GM12878 (cell line): ENCODE results near the gene BPTF. TPM values are rescaled to one million over a fixed set of nuclear protein-coding genes. Genes with fewer than 3 reads are reported as not detected.

ENCODE experiments used
- ATAC-seq: fragments of 200-7000 bp; cut with Tn5 transposase; 3 replicates; pipeline ENCODE4 v1.9.1; 2020; ENCODE audit warnings: mild to moderate bottlenecking, moderate library complexity
- BruUV-seq: library from RNA; stranded (reverse); fragments of 400-500 nt; replicated peaks from 2 replicates; lab custom pipeline; 2021; lab: Mats Ljungman, UMichigan
- CTCF ChIA-PET: fragments of 300-600 bp; sonication (Branson Sonifier 250); formaldehyde crosslinking; extraction: SDS; loops from one replicate; lab custom pipeline; 2021; ENCODE audit warnings: inconsistent platforms; lab: Yijun Ruan, JAX
- POLR2A ChIA-PET: fragments of 350-600 bp; formaldehyde crosslinking; extraction: SDS; loops from one replicate; lab custom pipeline; 2021; ENCODE audit warnings: inconsistent platforms; lab: Charles Lee
- RAD21 ChIA-PET: fragments of 300-600 bp; sonication (Branson Sonifier 250); formaldehyde crosslinking; loops from one replicate; lab custom pipeline; 2023; ENCODE audit warnings: antibody characterized with exemption; ENCODE audit not compliant: unreplicated experiment; lab: Charles Lee
- SMC1A ChIA-PET: fragments of 300-600 bp; sonication (Branson Sonifier 250); formaldehyde crosslinking; loops from one replicate; lab custom pipeline; 2023; ENCODE audit not compliant: unreplicated experiment, uncharacterized antibody; lab: Charles Lee
- DNase-seq: peaks from one replicate; pipeline ENCODE4 v3.0.0-alpha.2; 2011; ENCODE audit warnings: low read depth, low spot score
- FAIRE-seq: peaks from 3 replicates; lab custom pipeline; 2011; peaks lifted over from hg19 to GRCh38; lab: Jason Lieb, UNC
- H2AFZ ChIP-seq: 2 replicates; pipeline ENCODE4 v1.6.0; 2011; ENCODE audit warnings: low read depth, low read length, control low read depth; ENCODE audit not compliant: control insufficient read depth
- H3K27ac ChIP-seq: 2 replicates; pipeline ENCODE4 v1.5.1; 2011; ENCODE audit warnings: control low read depth; ENCODE audit not compliant: control insufficient read depth, insufficient read depth
- H3K27me3 ChIP-seq, 2 experiments: replicated peaks in 1 of 2; 2 replicates each; pipeline versions ENCODE4 v1.6.0 to v1.6.1; 2011; ENCODE audit warnings: low read length in 1 of 2; ENCODE audit not compliant: control insufficient read depth in 2 of 2, insufficient read depth in 2 of 2
- H3K36me3 ChIP-seq, 2 experiments: 2 replicates each; pipeline ENCODE4 v1.5.1; 2011; ENCODE audit warnings: low read length in 1 of 2; ENCODE audit not compliant: control insufficient read depth in 2 of 2, insufficient read depth in 2 of 2
- H3K4me1 ChIP-seq: 2 replicates; pipeline ENCODE4 v1.6.1; 2011; ENCODE audit warnings: mild to moderate bottlenecking, low read length, moderate library complexity, mixed read lengths; ENCODE audit not compliant: control insufficient read depth, insufficient read depth
- H3K4me2 ChIP-seq: 2 replicates; pipeline ENCODE4 v1.6.0; 2011; ENCODE audit warnings: control low read depth; ENCODE audit not compliant: control insufficient read depth, insufficient read depth
- H3K4me3 ChIP-seq: fragments of 200-600 bp; sonication (generic); 2 replicates; pipeline ENCODE4 v1.5.1; 2016
- H3K79me2 ChIP-seq: 2 replicates; pipeline ENCODE4 v1.6.0; 2011; ENCODE audit warnings: low read length; ENCODE audit not compliant: control insufficient read depth, insufficient read depth
- H3K9ac ChIP-seq: 2 replicates; pipeline ENCODE4 v1.8.0; 2011; ENCODE audit warnings: low read length, control low read depth, mixed read lengths; ENCODE audit not compliant: control insufficient read depth, insufficient read depth
- H3K9me3 ChIP-seq: replicated peaks from 3 replicates; pipeline ENCODE4 v1.5.1; 2011; ENCODE audit warnings: mild to moderate bottlenecking, low read length; ENCODE audit not compliant: control insufficient read depth, insufficient read depth
- H4K20me1 ChIP-seq: 2 replicates; pipeline ENCODE4 v1.6.0; 2011; ENCODE audit not compliant: control insufficient read depth, insufficient read depth
- MTA2 ChIP-seq: fragments of 450-650 bp; IDR thresholded peaks from 2 replicates; pipeline ENCODE4 v1.6.1; 2016; ENCODE audit warnings: low read depth, mild to moderate bottlenecking, moderate library complexity
- ZNF384 ChIP-seq: IDR thresholded peaks from 2 replicates; pipeline ENCODE4 v1.6.1; 2012; ENCODE audit warnings: low read depth, mild to moderate bottlenecking, low read length, improper control_type of control experiment, borderline replicate concordance
- WGBS: methylation state at CpG from one replicate; pipeline ENCODE4 v1.1.6; 2016; ENCODE audit warnings: low lambda C conversion rate; ENCODE audit not compliant: insufficient replicate concordance, insufficient coverage; ENCODE audit errors: missing lambda C conversion rate; 5-methylcytosine and 5-hydroxymethylcytosine counted together
- in situ Hi-C: fragments of 300-500 bp; cut with MboI; formaldehyde crosslinking; loops from 9 replicates; pipeline ENCODE4 v1.14.3; 2018; ENCODE audit warnings: mixed read lengths
- intact Hi-C: fragments of 100-400 bp; cut with micrococcal nuclease; formaldehyde crosslinking; loops from one replicate; pipeline ENCODE4 v1.14.2; 2022; ENCODE audit not compliant: unreplicated experiment
- polyA plus RNA-seq, 11 experiments: library from polyadenylated mRNA; depleted of rRNA in 4 of 11; unstranded in 6 of 11; stranded (reverse) in 5 of 11; fragments of >200 nt; fragmentation: Nextera tagmentation in 4 of 11; fragmentation: Illumina TruSeq in 1 of 11; extraction: Ambion mirVana in 4 of 11; extraction: Trizol in 1 of 11; gene quantifications; 1 replicate in 1 of 11; 2 replicates in 10 of 11; pipeline versions ENCODE4 v1.2.1 to v1.2.3, GENCODE V29; 2011 to 2016; ENCODE audit warnings: inconsistent platforms in 2 of 11, missing spikeins in 2 of 11, low read depth in 1 of 11
- total RNA-seq, 4 experiments: library from RNA; depleted of rRNA in 3 of 4; stranded (reverse); fragments of >200 nt in 3 of 4; fragmentation: Illumina TruSeq in 1 of 4; extraction: Trizol in 1 of 4; gene quantifications; 2 replicates each; pipeline versions ENCODE4 v1.2.1 to v1.2.3, GENCODE V29; 2013 to 2021
- TF ChIP-seq, protein P1 (sequence below), 3 experiments: IDR thresholded peaks in 2 of 3; conservative IDR thresholded peaks in 1 of 3; 2 replicates each; pipeline ENCODE4 v1.5.1; 2011; ENCODE audit warnings: low read depth in 3 of 3, low read length in 3 of 3, mild to moderate bottlenecking in 3 of 3, control low read depth in 2 of 3, moderate library complexity in 2 of 3, inconsistent platforms in 1 of 3, mixed read lengths in 1 of 3; ENCODE audit not compliant: control insufficient read depth in 2 of 3, insufficient read depth in 1 of 3; ENCODE audit errors: extremely low read depth in 1 of 3

The BPTF gene
- total and polyA plus RNA-seq, 10 of the 15 experiments (the other 5 are each of a cell fraction or from before 2014, with no cell fraction given): 19.4 to 78.3 (median 44.8) TPM

- WGBS: 91% methylated on average over 1 of the region's 1 CpG
- ChIA-PET POLR2A (interaction anchor here (0.7 to 1.0 kb wide), 2 partner anchors 24 to 30 kb away, joined by 5 to 6 read pairs; no protein-coding TSS in a partner anchor), CTCF (interaction anchor here (0.6 to 3.5 kb wide), 4 partner anchors 28 to 770 kb away, joined by 4 to 14 read pairs (median 4); no protein-coding TSS in a partner anchor)
- Histone ChIP-seq H4K20me1 (peaks cover 2% of the 10 kb centered on the region; the same call in 1 of the 2 replicates), H3K4me1 (peaks cover 7% of the 10 kb centered on the region; the same call in 1 of the 2 replicates), H3K36me3 (peaks cover 2% of the 10 kb centered on the region in 2 experiments; a peak in 3 of 4 replicates), H3K27me3 (no peaks in the 10 kb centered on the region)
- FAIRE-seq (no peak), DNase-seq (no peak), ATAC-seq (no peak; the same call in 2 of the 3 replicates)
- TF ChIP-seq ZNF384 (peak; percentile 26; the same call in 1 of the 2 replicates), MTA2 (no peak)
- TF ChIP-seq, protein P1, sequence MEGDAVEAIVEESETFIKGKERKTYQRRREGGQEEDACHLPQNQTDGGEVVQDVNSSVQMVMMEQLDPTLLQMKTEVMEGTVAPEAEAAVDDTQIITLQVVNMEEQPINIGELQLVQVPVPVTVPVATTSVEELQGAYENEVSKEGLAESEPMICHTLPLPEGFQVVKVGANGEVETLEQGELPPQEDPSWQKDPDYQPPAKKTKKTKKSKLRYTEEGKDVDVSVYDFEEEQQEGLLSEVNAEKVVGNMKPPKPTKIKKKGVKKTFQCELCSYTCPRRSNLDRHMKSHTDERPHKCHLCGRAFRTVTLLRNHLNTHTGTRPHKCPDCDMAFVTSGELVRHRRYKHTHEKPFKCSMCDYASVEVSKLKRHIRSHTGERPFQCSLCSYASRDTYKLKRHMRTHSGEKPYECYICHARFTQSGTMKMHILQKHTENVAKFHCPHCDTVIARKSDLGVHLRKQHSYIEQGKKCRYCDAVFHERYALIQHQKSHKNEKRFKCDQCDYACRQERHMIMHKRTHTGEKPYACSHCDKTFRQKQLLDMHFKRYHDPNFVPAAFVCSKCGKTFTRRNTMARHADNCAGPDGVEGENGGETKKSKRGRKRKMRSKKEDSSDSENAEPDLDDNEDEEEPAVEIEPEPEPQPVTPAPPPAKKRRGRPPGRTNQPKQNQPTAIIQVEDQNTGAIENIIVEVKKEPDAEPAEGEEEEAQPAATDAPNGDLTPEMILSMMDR (IDR thresholded peaks at IDR 0.05 in 2 of 3, conservative IDR thresholded peaks at IDR 0.05 in 1 of 3; ENCODE audit: control insufficient read depth in 2 of 3, extremely low read depth in 1 of 3, insufficient read depth in 1 of 3, low read depth in 3 of 3, low read length in 3 of 3): 0 out of 6 replicates have a peak, but pooled peaks of 1 of the 3 experiments have one; percentile 4
- TF ChIP-seq, all 136 proteins: peak for 2
- H3K4me2 ChIP-seq: no peak overlapping the region
- no peak overlapping the region for H2AFZ ChIP-seq
- no peak overlapping the region for H3K9ac ChIP-seq
- SMC1A ChIA-PET: interaction anchor here (0.6 to 2.1 kb wide), 7 partner anchors 24 to 62 kb away, joined by 3 to 8 read pairs (median 4); partner anchors contain the start of gene BPTF
- RAD21 ChIA-PET: interaction anchor here (0.8 to 1.7 kb wide), 2 partner anchors 62 to 63 kb away, joined by 4 to 6 read pairs; no protein-coding TSS in a partner anchor
- peaks cover 72% of the 10 kb centered on the region for H3K79me2 ChIP-seq
- H3K9me3 ChIP-seq: no peaks in the 10 kb centered on the region
- no TSS peak for BruUV-seq
- in situ Hi-C loops (no loop called here), intact Hi-C loops (loop anchor here (2.0 kb wide), 1 partner anchor 62 kb away; no protein-coding TSS in a partner anchor)
- H3K4me3 ChIP-seq: no peak overlapping the region
- no peak overlapping the region for H3K27ac ChIP-seq
These were observed 37.4 kb downstream of the BPTF start for GRCh38 chr17:67862614-67863217.
